OCI-LY7 (cell line): ENCODE results near the gene CMIP. TPM values are rescaled to one million over a fixed set of nuclear protein-coding genes. Genes with fewer than 3 reads are reported as not detected.

Experiments
- BruUV-seq: library from RNA; stranded (reverse); fragments of 400-500 nt; replicated peaks from 2 replicates; lab custom pipeline; 2021; lab: Mats Ljungman, UMichigan
- CTCF ChIA-PET: fragments of 300-600 bp; sonication (Branson Sonifier 250); formaldehyde crosslinking; loops from one replicate; lab custom pipeline; 2022; ENCODE audit warnings: antibody characterized with exemption; ENCODE audit not compliant: unreplicated experiment; lab: Charles Lee
- POLR2A ChIA-PET: fragments of 300-600 bp; sonication (Branson Sonifier 250); formaldehyde crosslinking; loops from one replicate; lab custom pipeline; 2022; ENCODE audit warnings: antibody characterized with exemption; lab: Charles Lee
- DNase-seq: peaks from one replicate; pipeline ENCODE4 v3.0.0-alpha.2; 2015; ENCODE audit warnings: low spot score
- H2AFZ ChIP-seq: fragments of 200-600 bp; sonication (generic), shearing (Covaris generic); 2 replicates; pipeline ENCODE4 v1.6.1; 2014; ENCODE audit warnings: mild to moderate bottlenecking, antibody characterized with exemption, low read length, moderate library complexity
- H3K27ac ChIP-seq: fragments of 200-600 bp; sonication (generic); 2 replicates; pipeline ENCODE4 v1.5.1; 2014; ENCODE audit warnings: mixed run types, low read depth, mild to moderate bottlenecking, moderate library complexity, low read length, inconsistent platforms; ENCODE audit not compliant: poor library complexity, severe bottlenecking
- H3K36me3 ChIP-seq: fragments of 200-600 bp; sonication (generic); 2 replicates; pipeline ENCODE4 v1.6.1; 2014; ENCODE audit warnings: mild to moderate bottlenecking, antibody characterized with exemption, low read length, moderate library complexity, mixed read lengths; ENCODE audit not compliant: insufficient read depth
- H3K4me1 ChIP-seq: fragments of 200-600 bp; sonication (generic); 2 replicates; pipeline ENCODE4 v1.5.1; 2014; ENCODE audit warnings: mild to moderate bottlenecking, low read length; ENCODE audit not compliant: insufficient read depth, poor library complexity, severe bottlenecking
- H3K4me2 ChIP-seq: fragments of 200-600 bp; sonication (generic); 2 replicates; pipeline ENCODE4 v1.6.1; 2014; ENCODE audit warnings: mild to moderate bottlenecking, low read length
- H3K4me3 ChIP-seq: fragments of 200-600 bp; sonication (generic); 2 replicates; pipeline ENCODE4 v1.5.1; 2014; ENCODE audit warnings: mild to moderate bottlenecking, low read depth, low read length; ENCODE audit not compliant: poor library complexity, severe bottlenecking
- H3K79me2 ChIP-seq: fragments of 200-600 bp; sonication (generic); 2 replicates; pipeline ENCODE4 v1.6.1; 2016; ENCODE audit warnings: low read depth, mild to moderate bottlenecking, low read length, moderate library complexity, mixed read lengths; ENCODE audit not compliant: insufficient read depth
- H3K9me2 ChIP-seq: fragments of 200-600 bp; sonication (generic); 2 replicates; pipeline ENCODE4 v1.6.1; 2016; ENCODE audit warnings: mild to moderate bottlenecking, low read length, mixed read lengths; ENCODE audit not compliant: insufficient read depth
- H3K9me3 ChIP-seq: fragments of 200-600 bp; sonication (generic); 2 replicates; pipeline ENCODE4 v1.6.1; 2014; ENCODE audit warnings: mild to moderate bottlenecking, mixed run types, low read length, mixed read lengths
- H4K20me1 ChIP-seq: fragments of 200-600 bp; sonication (generic); 2 replicates; pipeline ENCODE4 v1.6.1; 2014; ENCODE audit warnings: mild to moderate bottlenecking, antibody characterized with exemption, low read length, moderate library complexity, mixed read lengths; ENCODE audit not compliant: insufficient read depth
- CTCF ChIP-seq: fragments of 200-600 bp; sonication (generic); conservative IDR thresholded peaks from 2 replicates; pipeline ENCODE4 v1.5.1; 2014; ENCODE audit warnings: mild to moderate bottlenecking, antibody characterized with exemption, low read length, moderate library complexity, mixed read lengths
- EZH2phosphoT487 ChIP-seq: fragments of 200-600 bp; sonication (generic); IDR thresholded peaks from 2 replicates; pipeline ENCODE4 v1.6.1; 2018; ENCODE audit warnings: low read depth, borderline replicate concordance, mild to moderate bottlenecking, mixed run types, antibody characterized with exemption, low read length, moderate library complexity, mixed read lengths
- intact Hi-C: fragments of 100-400 bp; cut with micrococcal nuclease; formaldehyde crosslinking; loops from one replicate; pipeline ENCODE4 v1.10.0; 2022; ENCODE audit not compliant: unreplicated experiment
- total RNA-seq, 2 experiments: library from RNA; depleted of rRNA in 1 of 2; stranded (reverse); fragments of >200 nt in 1 of 2; shearing (Covaris generic) in 1 of 2; gene quantifications; 2 replicates each; pipeline ENCODE4 v1.2.3, GENCODE V29; 2014 to 2022

CMIP gene
- total RNA-seq, 2 experiments from 2014 or later = 15.4 to 70.3 TPM

- no peaks in the 10 kb centered on the region for H4K20me1 ChIP-seq
- H2AFZ ChIP-seq = no peak overlapping the region
- TF ChIP-seq CTCF = no peak
- no peak for TF ChIP-seq EZH2phosphoT487
- ChIA-PET CTCF (no interaction called here), POLR2A (no interaction called here)
- no peaks in the 10 kb centered on the region for H3K79me2 ChIP-seq
- H3K9me3 ChIP-seq = no peaks in the 10 kb centered on the region
- no TSS peak for BruUV-seq
- H3K9me2 ChIP-seq = no peaks in the 10 kb centered on the region
- H3K4me1 ChIP-seq = peaks cover 16% of the 10 kb centered on the region
- H3K36me3 ChIP-seq = peaks cover 40% of the 10 kb centered on the region; the same call in 1 of the 2 replicates
- no peak overlapping the region for H3K4me2 ChIP-seq
- DNase-seq = no peak
- H3K4me3 ChIP-seq = no peak overlapping the region
- intact Hi-C loops = no loop called here
- no peak overlapping the region for H3K27ac ChIP-seq
Measured at GRCh38 chr16:81710044-81710443, 265.4 kb downstream of the CMIP start.

GRCh38 chr16:81710596-81710995 lies 266.0 kb downstream of the CMIP start:
- intact Hi-C loops = no loop called here
- Histone ChIP-seq H3K9me3 (no peaks in the 10 kb centered on the region), H3K4me1 (peaks cover 20% of the 10 kb centered on the region), H3K4me3 (no peak overlapping the region), H3K79me2 (no peaks in the 10 kb centered on the region), H3K4me2 (no peak overlapping the region), H2AFZ (no peak overlapping the region), H3K36me3 (peaks cover 35% of the 10 kb centered on the region; the same call in 1 of the 2 replicates), H3K9me2 (no peaks in the 10 kb centered on the region), H4K20me1 (no peaks in the 10 kb centered on the region), H3K27ac (no peak overlapping the region)
- CTCF ChIA-PET = no interaction called here
- no peak for TF ChIP-seq CTCF
- TF ChIP-seq EZH2phosphoT487 = no peak
- DNase-seq = no peak
- BruUV-seq = no TSS peak
- POLR2A ChIA-PET = no interaction called here

GRCh38 chr16:81711657-81712319 lies 267.2 kb downstream of the CMIP start:
- DNase-seq = no peak
- H3K4me2 ChIP-seq = no peak overlapping the region
- H3K9me3 ChIP-seq = no peaks in the 10 kb centered on the region
- BruUV-seq = no TSS peak
- H2AFZ ChIP-seq = no peak overlapping the region
- intact Hi-C loops = no loop called here
- no peak overlapping the region for H3K4me3 ChIP-seq
- H3K9me2 ChIP-seq = no peaks in the 10 kb centered on the region
- H3K79me2 ChIP-seq = no peaks in the 10 kb centered on the region
- no peaks in the 10 kb centered on the region for H4K20me1 ChIP-seq
- H3K4me1 ChIP-seq = peaks cover 32% of the 10 kb centered on the region
- ChIA-PET POLR2A (interaction anchor here (0.6 kb wide), 1 partner anchor 402 kb away, joined by 3 read pairs; no protein-coding TSS in a partner anchor), CTCF (no interaction called here)
- peaks cover 25% of the 10 kb centered on the region; the same call in 1 of the 2 replicates for H3K36me3 ChIP-seq
- TF ChIP-seq CTCF (no peak), EZH2phosphoT487 (no peak)
- no peak overlapping the region for H3K27ac ChIP-seq
